Heart left ventricle (tissue), 13 donors: ENCODE data around the gene C16orf46.

Source experiments
- POLR2A ChIP-seq, 2 donors: fragments of 450-650 bp; IDR thresholded peaks; one replicate each; pipeline ENCODE4 v1.6.1; 2017; ENCODE audit warnings: antibody characterized with exemption in 2 of 2, mild to moderate bottlenecking in 2 of 2, moderate library complexity in 2 of 2
- TF ChIP-seq, protein P1 (sequence below), 12 donors: fragments of 200-600 bp; sonication (generic) in 4 of 12; IDR thresholded peaks; one replicate each; pipeline versions ENCODE4 v1.5.0 to v1.8.0; 2018 to 2022; ENCODE audit warnings: antibody characterized with exemption in 12 of 12, mild to moderate bottlenecking in 5 of 12
- donor health status: ischemic (EF 13 %, LVEDD 7.1; RV severe dilation, severe dysfunction).
- donor health status: DM: no; HTN: yes; CAD: no.
- donor health status: DM: no; HTN: no; CAD: no.
- donor health status: ischemic (EF 25% LVEDD 6.9; RV normal size, moderate dysfunction).
- donor health status: ischemic (EF 25% LVEDD 5.7; RV mildly dilated, moderate dysfunction).
- donor health status: ischemic (EF 35%, LVEDD 5.7; RV mildly dilated, moderate dysfunction).
- donor health status: nonischemic (EF 11% LVEDD 7.7; RV severe dilation, severe dysfunction).
- donor health status: DM: yes; HTN: yes; CAD: no.
- donor health status: PGD.
- donor health status: ischemic (EF 29% LVEDD 5.4; RV normal size, mild dysfunction).
- donor health status: nonischemic (EF 23%, LVEDD 6.1; RV moderate dilation, normal function).

DNA sequence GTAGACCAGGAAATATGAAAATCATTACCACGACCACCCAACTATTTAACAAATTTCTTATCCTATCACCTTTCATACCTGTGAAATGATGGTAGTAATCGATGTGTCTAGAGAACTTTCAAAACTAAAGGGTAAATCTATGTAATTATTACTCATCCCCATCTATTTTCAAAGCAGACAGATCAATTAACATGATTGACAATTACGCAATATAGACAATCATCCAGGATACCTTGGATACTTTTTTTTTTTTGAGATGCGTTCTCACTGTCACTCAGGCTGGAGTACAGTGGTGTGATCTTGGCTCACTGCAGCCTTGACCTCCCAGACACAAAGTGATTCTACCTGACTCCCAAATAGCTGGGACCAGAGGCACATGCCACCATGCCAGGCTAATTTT, 4.0 kb upstream of the C16orf46 start:
- no peak for TF ChIP-seq POLR2A (IDR thresholded peaks at IDR 0.05)
- TF ChIP-seq, protein P1, sequence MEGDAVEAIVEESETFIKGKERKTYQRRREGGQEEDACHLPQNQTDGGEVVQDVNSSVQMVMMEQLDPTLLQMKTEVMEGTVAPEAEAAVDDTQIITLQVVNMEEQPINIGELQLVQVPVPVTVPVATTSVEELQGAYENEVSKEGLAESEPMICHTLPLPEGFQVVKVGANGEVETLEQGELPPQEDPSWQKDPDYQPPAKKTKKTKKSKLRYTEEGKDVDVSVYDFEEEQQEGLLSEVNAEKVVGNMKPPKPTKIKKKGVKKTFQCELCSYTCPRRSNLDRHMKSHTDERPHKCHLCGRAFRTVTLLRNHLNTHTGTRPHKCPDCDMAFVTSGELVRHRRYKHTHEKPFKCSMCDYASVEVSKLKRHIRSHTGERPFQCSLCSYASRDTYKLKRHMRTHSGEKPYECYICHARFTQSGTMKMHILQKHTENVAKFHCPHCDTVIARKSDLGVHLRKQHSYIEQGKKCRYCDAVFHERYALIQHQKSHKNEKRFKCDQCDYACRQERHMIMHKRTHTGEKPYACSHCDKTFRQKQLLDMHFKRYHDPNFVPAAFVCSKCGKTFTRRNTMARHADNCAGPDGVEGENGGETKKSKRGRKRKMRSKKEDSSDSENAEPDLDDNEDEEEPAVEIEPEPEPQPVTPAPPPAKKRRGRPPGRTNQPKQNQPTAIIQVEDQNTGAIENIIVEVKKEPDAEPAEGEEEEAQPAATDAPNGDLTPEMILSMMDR (IDR thresholded peaks at IDR 0.05): no peak
